ENCODE results near the gene SMAD5.
A peak's percentile ranks its signal among the peaks of the same experiment; 100 is the strongest.

SMAD5 gene

DNA sequence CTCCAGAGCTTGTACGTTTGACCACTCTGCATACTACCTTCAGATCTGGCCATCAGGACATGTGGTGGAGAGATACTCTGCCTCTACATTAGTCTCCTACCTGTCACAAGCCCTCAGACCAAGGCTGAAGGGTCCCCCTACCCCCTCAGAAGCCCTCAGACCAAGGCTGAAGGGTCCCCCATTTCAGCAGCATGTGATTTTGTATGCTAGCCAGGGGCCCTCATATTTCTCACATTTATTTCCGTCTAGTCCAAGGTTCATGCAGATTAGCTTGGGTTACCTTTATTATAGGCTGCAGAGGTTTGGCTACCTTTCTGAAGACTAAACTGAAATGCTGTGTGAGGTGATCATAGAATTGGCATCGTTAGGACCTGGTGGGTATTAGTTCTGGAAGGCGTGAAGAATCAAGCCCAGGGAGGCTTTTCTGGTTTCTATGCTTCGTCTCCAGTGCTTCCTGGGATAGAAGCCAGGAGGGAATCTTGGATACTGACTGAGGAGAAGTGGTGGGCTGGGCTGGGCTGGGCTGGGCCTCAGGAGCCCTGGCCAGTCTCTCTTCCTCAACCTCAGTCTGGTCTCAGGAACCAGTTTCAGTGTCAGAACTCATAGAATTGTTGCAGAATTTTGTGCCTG lies 57.6 kb downstream of the SMAD5 start:
- DNase-seq (ENCODE audit: low spot score in 2 of 2) = no peak
- Histone ChIP-seq H3K36me3 (replicated peaks) (no peaks in the 10 kb centered on the region; the same call in 1 of the 2 replicates), H3K9me3 (no peaks in the 10 kb centered on the region), H3K27me3 (ENCODE audit: low read depth) (peaks cover 24% of the 10 kb centered on the region), H3K4me3 (no peak overlapping the region), H3K4me1 (no peaks in the 10 kb centered on the region)
- in situ Hi-C loops (cut with MboI; ENCODE audit: low sequenced_read_pairs) = no loop called here

DNA sequence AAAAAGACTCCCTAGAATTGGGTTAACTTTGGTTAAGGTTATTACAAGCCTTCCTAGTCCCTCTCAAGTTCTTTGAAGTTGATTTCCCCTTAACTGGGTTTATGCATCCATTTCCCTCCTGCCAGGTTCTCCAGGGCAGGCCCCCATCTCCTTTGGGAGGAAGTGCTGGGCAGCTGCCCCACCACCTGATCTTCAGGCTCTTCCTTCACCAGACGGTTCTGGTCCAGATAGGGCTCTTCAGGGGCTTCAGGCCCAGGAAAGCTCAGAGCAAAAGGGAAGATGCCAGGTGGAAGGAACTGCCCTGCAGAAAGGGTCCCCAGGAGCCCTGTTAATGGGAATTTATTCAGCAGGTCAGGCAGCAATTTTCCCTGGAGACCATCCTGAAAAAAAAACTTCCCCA lies 58.3 kb downstream of the SMAD5 start:
- Histone ChIP-seq H3K27me3 (ENCODE audit: low read depth) (peaks cover 24% of the 10 kb centered on the region), H3K4me1 (no peaks in the 10 kb centered on the region), H3K4me3 (no peak overlapping the region), H3K36me3 (replicated peaks) (no peaks in the 10 kb centered on the region; the same call in 1 of the 2 replicates), H3K9me3 (no peaks in the 10 kb centered on the region)
- no peak for DNase-seq (ENCODE audit: low spot score in 2 of 2)
- in situ Hi-C loops (cut with MboI; ENCODE audit: low sequenced_read_pairs) = no loop called here

- Histone ChIP-seq H3K4me1 (no peaks in the 10 kb centered on the region), H3K9me3 (no peaks in the 10 kb centered on the region), H3K36me3 (replicated peaks) (no peaks in the 10 kb centered on the region; the same call in 1 of the 2 replicates), H3K4me3 (peak overlapping the region; percentile 40), H3K27me3 (ENCODE audit: low read depth) (peaks cover 24% of the 10 kb centered on the region)
- in situ Hi-C loops (cut with MboI; ENCODE audit: low sequenced_read_pairs) = no loop called here
- DNase-seq (ENCODE audit: low spot score in 2 of 2) = peak in 1 of 2 experiments; percentile 25
These were observed 58.8 kb downstream of the SMAD5 start for GRCh38 chr5:136191304-136192014.

DNA sequence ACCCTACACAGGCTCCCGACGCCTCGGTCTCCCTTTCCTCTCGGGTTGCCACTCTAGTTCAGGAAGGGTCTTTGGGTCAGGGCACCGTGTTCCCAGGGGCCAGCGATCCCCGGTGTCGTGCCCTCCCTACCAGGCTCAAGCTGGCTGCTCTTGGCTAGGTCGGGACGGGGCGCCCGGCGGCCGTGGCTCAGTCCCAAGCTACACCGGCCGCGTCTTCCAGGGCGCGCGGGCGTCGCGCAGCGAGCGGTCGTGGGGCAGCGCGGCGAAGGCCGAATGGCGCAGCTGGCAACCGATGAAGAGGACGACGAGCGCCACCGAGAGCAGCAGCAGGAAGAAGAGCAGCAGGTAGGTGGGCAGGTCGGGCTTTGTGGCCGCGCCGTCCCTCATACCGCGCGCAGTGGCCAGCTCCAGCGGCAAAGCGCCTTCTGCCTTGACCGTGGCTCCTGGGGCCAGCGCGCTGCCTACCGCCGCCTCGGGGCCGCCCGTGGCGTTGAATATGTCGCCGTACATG lies 59.4 kb downstream of the SMAD5 start:
- Histone ChIP-seq H3K9me3 (no peaks in the 10 kb centered on the region), H3K4me3 (peak overlapping the region; percentile 40), H3K4me1 (no peaks in the 10 kb centered on the region), H3K36me3 (replicated peaks) (no peaks in the 10 kb centered on the region; the same call in 1 of the 2 replicates), H3K27me3 (ENCODE audit: low read depth) (peaks cover 24% of the 10 kb centered on the region)
- peak in 1 of 2 experiments; percentile 29 for DNase-seq (ENCODE audit: low spot score in 2 of 2)
- in situ Hi-C loops (cut with MboI; ENCODE audit: low sequenced_read_pairs) = no loop called here

DNA sequence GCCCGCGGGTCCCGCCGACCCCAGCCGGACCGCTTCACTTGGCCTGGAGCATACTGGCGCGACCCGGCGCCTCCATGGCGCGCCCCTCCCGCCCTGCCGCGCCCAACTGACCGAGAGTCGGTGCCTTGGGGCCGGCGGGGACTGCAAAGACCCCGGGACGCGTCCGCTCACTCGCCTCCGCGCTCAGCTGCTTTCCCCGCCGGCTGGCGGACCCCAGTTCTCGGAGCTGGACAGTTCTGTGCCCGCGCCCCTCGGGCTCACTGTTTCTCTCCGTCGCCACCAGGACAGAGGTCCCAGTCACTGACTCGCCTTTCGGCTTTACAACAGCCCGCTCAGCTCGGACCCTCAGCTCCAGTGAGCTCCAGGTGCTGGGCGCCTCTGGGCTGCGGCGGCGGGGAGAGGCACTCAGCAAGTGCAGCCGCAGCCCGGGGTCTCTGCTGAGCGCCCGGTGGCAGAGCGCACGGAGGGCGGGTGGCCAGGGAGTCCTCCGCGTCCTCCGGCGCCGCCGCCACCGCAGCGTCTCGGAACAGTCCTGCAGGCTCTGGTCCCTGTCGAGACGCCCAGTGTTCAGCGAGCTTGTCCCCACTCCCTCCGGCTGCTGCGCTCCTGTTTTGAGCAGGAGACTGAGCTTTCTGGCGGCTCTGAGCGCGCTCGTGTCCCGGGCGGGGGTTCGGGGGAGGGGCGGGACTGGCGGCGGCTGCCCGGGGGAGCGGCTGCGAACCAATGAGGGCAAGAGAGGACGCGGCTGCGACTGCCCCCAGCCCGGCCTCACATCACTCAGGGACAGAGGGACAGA lies 60.1 kb downstream of the SMAD5 start, which contains the start of gene SMIM32:
Gene SMIM32 (minus strand): TSS at position 637 of the 796 bp plus-strand sequence. CDS start 638 bp downstream, outside the sequence.
- Histone ChIP-seq H3K4me1 (no peaks in the 10 kb centered on the region), H3K36me3 (replicated peaks) (no peaks in the 10 kb centered on the region; the same call in 1 of the 2 replicates), H3K27me3 (ENCODE audit: low read depth) (peaks cover 24% of the 10 kb centered on the region), H3K9me3 (no peaks in the 10 kb centered on the region), H3K4me3 (peak within 1 kb of the TSS; percentile 40)
- peak in 1 of 2 experiments; percentile 59 for DNase-seq (ENCODE audit: low spot score in 2 of 2)
- in situ Hi-C loops (cut with MboI; ENCODE audit: low sequenced_read_pairs) = no loop called here

- Histone ChIP-seq H3K4me1 (no peaks in the 10 kb centered on the region), H3K4me3 (peak overlapping the region; percentile 40; the same call in 1 of the 2 replicates), H3K36me3 (replicated peaks) (no peaks in the 10 kb centered on the region), H3K27me3 (ENCODE audit: low read depth) (peaks cover 24% of the 10 kb centered on the region), H3K9me3 (no peaks in the 10 kb centered on the region)
- in situ Hi-C loops (cut with MboI; ENCODE audit: low sequenced_read_pairs) = no loop called here
- no peak for DNase-seq (ENCODE audit: low spot score in 2 of 2)
These were observed 60.8 kb downstream of the SMAD5 start for GRCh38 chr5:136193322-136193935.

GRCh38 chr5:136194576-136194975 lies 61.9 kb downstream of the SMAD5 start:
- in situ Hi-C loops (cut with MboI; ENCODE audit: low sequenced_read_pairs) = no loop called here
- Histone ChIP-seq H3K4me1 (no peaks in the 10 kb centered on the region), H3K27me3 (ENCODE audit: low read depth) (peaks cover 24% of the 10 kb centered on the region), H3K9me3 (no peaks in the 10 kb centered on the region), H3K4me3 (no peak overlapping the region), H3K36me3 (replicated peaks) (no peaks in the 10 kb centered on the region)
- DNase-seq (ENCODE audit: low spot score in 2 of 2) = no peak

DNA sequence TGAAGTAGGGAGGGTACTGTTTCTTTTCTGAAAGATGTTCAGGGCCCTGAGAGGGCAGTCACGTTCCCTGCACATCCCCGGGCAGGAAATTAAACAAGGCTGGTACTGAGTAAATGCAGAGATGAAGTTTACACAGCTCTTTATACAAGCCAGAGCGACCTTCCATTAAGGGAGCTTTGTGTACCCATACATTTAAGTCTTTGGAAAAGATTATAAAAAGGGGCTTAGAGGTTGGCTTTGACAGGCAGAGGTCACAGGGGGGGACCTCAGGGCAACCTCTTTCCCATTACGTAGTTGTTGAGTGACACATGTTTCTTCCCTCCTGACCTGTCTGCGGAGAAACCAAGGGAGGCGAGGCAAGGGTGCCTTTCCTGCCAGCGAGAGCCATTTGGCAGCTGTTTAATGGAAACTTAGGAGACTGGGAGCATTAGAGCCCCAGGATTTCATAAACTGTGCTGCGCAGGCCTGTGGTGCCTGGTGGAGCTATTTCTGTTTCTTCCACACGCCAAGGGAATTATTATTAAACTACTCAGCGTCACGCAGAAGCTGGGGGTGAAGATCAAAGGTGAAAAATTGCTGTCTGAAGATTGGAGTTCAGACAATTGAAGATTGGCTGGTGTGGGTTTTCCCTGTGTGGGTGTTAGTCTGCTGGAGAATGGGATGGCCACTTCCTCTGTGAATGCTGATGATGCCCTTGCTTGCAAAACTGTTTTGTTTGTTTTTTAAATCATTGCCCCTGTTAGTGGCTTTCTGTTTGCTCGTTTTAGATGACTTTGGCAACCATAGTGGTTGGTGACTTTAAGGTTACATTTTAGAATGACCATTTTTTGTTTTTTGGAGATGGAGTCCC lies 63.6 kb downstream of the SMAD5 start:
- no peaks in the 10 kb centered on the region for H3K9me3 ChIP-seq
- DNase-seq (ENCODE audit: low spot score in 2 of 2) = no peak
- no peak overlapping the region for H3K4me3 ChIP-seq
- peaks cover 22% of the 10 kb centered on the region for H3K27me3 ChIP-seq (ENCODE audit: low read depth)
- in situ Hi-C loops (cut with MboI; ENCODE audit: low sequenced_read_pairs) = no loop called here
- no peaks in the 10 kb centered on the region for H3K36me3 ChIP-seq (replicated peaks)
- no peaks in the 10 kb centered on the region for H3K4me1 ChIP-seq

GRCh38 chr5:136197462-136198142 lies 65.0 kb downstream of the SMAD5 start:
- in situ Hi-C loops (cut with MboI; ENCODE audit: low sequenced_read_pairs) = no loop called here
- Histone ChIP-seq H3K4me1 (peaks cover 2% of the 10 kb centered on the region), H3K9me3 (no peaks in the 10 kb centered on the region), H3K4me3 (no peak overlapping the region), H3K36me3 (replicated peaks) (no peaks in the 10 kb centered on the region), H3K27me3 (ENCODE audit: low read depth) (peaks cover 8% of the 10 kb centered on the region)
- no peak for DNase-seq (ENCODE audit: low spot score in 2 of 2)

- Histone ChIP-seq H3K9me3 (no peaks in the 10 kb centered on the region), H3K36me3 (replicated peaks) (no peaks in the 10 kb centered on the region), H3K4me3 (no peak overlapping the region), H3K4me1 (peaks cover 7% of the 10 kb centered on the region), H3K27me3 (ENCODE audit: low read depth) (peaks cover under 1% of the 10 kb centered on the region; the same call in 1 of the 2 replicates)
- in situ Hi-C loops (cut with MboI; ENCODE audit: low sequenced_read_pairs) = no loop called here
- DNase-seq (ENCODE audit: low spot score in 2 of 2) = no peak
These were observed 65.8 kb downstream of the SMAD5 start for GRCh38 chr5:136198453-136198852.

- in situ Hi-C loops (cut with MboI; ENCODE audit: low sequenced_read_pairs) = no loop called here
- peaks cover 7% of the 10 kb centered on the region for H3K4me1 ChIP-seq
- no peaks in the 10 kb centered on the region for H3K36me3 ChIP-seq (replicated peaks)
- DNase-seq (ENCODE audit: low spot score in 2 of 2) = no peak
- H3K9me3 ChIP-seq = no peaks in the 10 kb centered on the region
- H3K4me3 ChIP-seq = no peak overlapping the region
- H3K27me3 ChIP-seq (ENCODE audit: low read depth) = no peaks in the 10 kb centered on the region
These were observed 66.8 kb downstream of the SMAD5 start for GRCh38 chr5:136199408-136199807.

DNA sequence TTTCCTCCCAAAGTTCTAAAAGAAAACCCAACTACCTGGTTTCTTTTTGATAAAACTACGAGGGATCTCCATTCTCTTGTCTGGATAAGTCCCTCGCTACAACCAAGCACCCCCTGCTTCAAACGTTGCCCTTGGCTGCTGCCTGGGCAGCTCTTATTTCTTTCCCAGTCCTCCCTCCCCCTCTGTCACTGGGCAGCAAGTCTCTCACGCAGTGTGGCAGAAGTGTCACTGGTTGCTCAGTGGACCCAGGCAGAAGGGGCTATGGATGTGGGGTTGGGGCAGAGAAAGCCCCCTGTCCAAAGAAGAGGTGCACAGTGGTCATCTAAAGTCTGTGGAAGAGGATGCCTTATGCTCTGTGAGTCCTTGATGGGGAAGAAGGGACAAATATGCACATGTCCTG lies 67.5 kb downstream of the SMAD5 start:
- H3K4me1 ChIP-seq = peaks cover 7% of the 10 kb centered on the region
- no peaks in the 10 kb centered on the region for H3K36me3 ChIP-seq (replicated peaks)
- no peak for DNase-seq (ENCODE audit: low spot score in 2 of 2)
- no peaks in the 10 kb centered on the region for H3K9me3 ChIP-seq
- in situ Hi-C loops (cut with MboI; ENCODE audit: low sequenced_read_pairs) = no loop called here
- no peaks in the 10 kb centered on the region for H3K27me3 ChIP-seq (ENCODE audit: low read depth)
- H3K4me3 ChIP-seq = no peak overlapping the region
